DMS 273 (cell line): ENCODE results near the gene GNAI3.

Experiments used
- DNase-seq: peaks from one replicate; lab custom pipeline; 2025; ENCODE audit not compliant: unreplicated experiment; lab: John Stamatoyannopoulos, UW

GNAI3 gene

GRCh38 chr1:109523706-109524105 is 24.7 kb upstream of the GNAI3 start:
- DNase-seq: no peak

- DNase-seq: no peak
These were observed 21.2 kb upstream of the GNAI3 start for GRCh38 chr1:109527098-109527811.

- DNase-seq: peak; percentile 93
These were observed 20.3 kb upstream of the GNAI3 start for GRCh38 chr1:109527846-109528695.

GRCh38 chr1:109528712-109529111 is 19.7 kb upstream of the GNAI3 start:
- no peak for DNase-seq

GRCh38 chr1:109529881-109530456 is 18.4 kb upstream of the GNAI3 start:
- peak; percentile 91 for DNase-seq

GRCh38 chr1:109530457-109531087 is 17.8 kb upstream of the GNAI3 start:
- DNase-seq: peak; percentile 97

- no peak for DNase-seq
These were observed 17.0 kb upstream of the GNAI3 start for GRCh38 chr1:109531380-109531779.

- peak; percentile 43 for DNase-seq
These were observed 16.5 kb upstream of the GNAI3 start for GRCh38 chr1:109531826-109532364.

GRCh38 chr1:109532365-109533136 is 15.9 kb upstream of the GNAI3 start:
- peak; percentile 92 for DNase-seq

- DNase-seq: no peak
These were observed 14.0 kb upstream of the GNAI3 start for GRCh38 chr1:109534307-109534858.

GRCh38 chr1:109535481-109535880 is 12.9 kb upstream of the GNAI3 start:
- DNase-seq: peak; percentile 40

- DNase-seq: peak; percentile 91
These were observed 12.4 kb upstream of the GNAI3 start for GRCh38 chr1:109535971-109536491.

- DNase-seq: no peak
These were observed 10.8 kb upstream of the GNAI3 start for GRCh38 chr1:109537450-109538178.

- no peak for DNase-seq
These were observed 9.4 kb upstream of the GNAI3 start for GRCh38 chr1:109538827-109539555.

GRCh38 chr1:109539676-109540075 is 8.7 kb upstream of the GNAI3 start, which contains the start of gene GPR61:
Gene GPR61 (plus strand): TSS chr1:109539872. CDS start chr1:109543023, 3,151 bp downstream.
- no peak for DNase-seq

GRCh38 chr1:109541102-109541501 is 7.3 kb upstream of the GNAI3 start:
- DNase-seq: no peak

GRCh38 chr1:109542657-109543056 is 5.8 kb upstream of the GNAI3 start:
- DNase-seq: no peak

- DNase-seq: no peak
These were observed 5.0 kb upstream of the GNAI3 start for GRCh38 chr1:109543283-109543987.
